Measurements from ENCODE around the gene KPNA6. TPM values are rescaled to one million over a fixed set of nuclear protein-coding genes. Genes with fewer than 3 reads are reported as not detected.

KPNA6 gene
- total RNA-seq, 1 experiment from 2014 or later = 114 TPM

- Mint-ChIP-seq H3K36me3 (ENCODE audit: insufficient read depth in 1 of 3, low read depth in 3 of 3) (peaks cover 27 to 54% (median 38%) of the 10 kb centered on the region in 3 experiments), H3K27me3 (ENCODE audit: low read depth) (no peaks in the 10 kb centered on the region), H3K4me3 (peak overlapping the region; percentile 86 to 92), H3K4me1 (peaks cover 28 to 33% of the 10 kb centered on the region in 2 experiments), H3K9me3 (no peaks in the 10 kb centered on the region), H3K27ac (peak overlapping the region; percentile 72 to 90 (median 89); a peak in 6 of 7 replicates)
- Histone ChIP-seq H3K79me1 (ENCODE audit: insufficient read depth, low read depth, low read length, poor library complexity, severe bottlenecking) (peaks cover 6% of the 10 kb centered on the region), H2BK120ac (ENCODE audit: low read depth, low read length, poor library complexity, severe bottlenecking) (no peak overlapping the region), H3K27me3 (ENCODE audit: insufficient read depth, low read length) (no peaks in the 10 kb centered on the region), H3K4me1 (ENCODE audit: insufficient read depth, low read length) (peaks cover 6% of the 10 kb centered on the region), H3K18ac (ENCODE audit: insufficient read length, low read depth, low read length) (no peak overlapping the region), H2BK20ac (ENCODE audit: low read depth, low read length, poor library complexity, severe bottlenecking) (no peak overlapping the region), H4K8ac (replicated peaks; ENCODE audit: insufficient read length, low read depth, low read length) (no peak overlapping the region), H3K23me2 (ENCODE audit: insufficient read length, low read depth, low read length, poor library complexity, severe bottlenecking) (peaks cover 7% of the 10 kb centered on the region), H2BK12ac (ENCODE audit: insufficient read length, low read depth, low read length) (no peak overlapping the region), H3K4me2 (ENCODE audit: insufficient read depth, insufficient read length, low read length) (peak overlapping the region; percentile 11), H2BK15ac (ENCODE audit: low read depth, low read length) (no peak overlapping the region), H3K9ac (ENCODE audit: extremely low read depth, insufficient read length, low read length) (no peak overlapping the region), H3K79me2 (ENCODE audit: insufficient read depth, low read length) (peaks cover 4% of the 10 kb centered on the region; the same call in 1 of the 2 replicates), H3K23ac (ENCODE audit: insufficient read length, low read depth, low read length) (no peak overlapping the region), H2AK5ac (ENCODE audit: insufficient read length, low read length) (no peak overlapping the region), H3K14ac (ENCODE audit: insufficient read depth, low read length) (no peak overlapping the region), H3K56ac (ENCODE audit: insufficient read length, low read depth, low read length) (no peak overlapping the region), H2BK5ac (ENCODE audit: insufficient read length, low read length) (no peak overlapping the region), H3K9me3 (ENCODE audit: control insufficient read depth, low read depth, low read length) (no peaks in the 10 kb centered on the region), H3T11ph (ENCODE audit: low read length) (no peak overlapping the region), H3K4ac (ENCODE audit: low read depth, low read length) (no peak overlapping the region), H2AFZ (ENCODE audit: low read length) (no peak overlapping the region), H3K27ac (ENCODE audit: insufficient read length, low read depth, low read length) (no peak overlapping the region), H4K91ac (ENCODE audit: insufficient read length, low read depth, low read length) (no peak overlapping the region), H4K20me1 (ENCODE audit: control insufficient read depth, insufficient read depth, insufficient read length) (no peaks in the 10 kb centered on the region), H4K5ac (ENCODE audit: insufficient read length, low read depth, low read length) (no peak overlapping the region)
- DNase-seq = no peak
- no peak for TF ChIP-seq CTCF (conservative IDR thresholded peaks at IDR 0.05)
- WGBS (ENCODE audit: extremely low coverage, insufficient read length, low lambda C conversion rate) = no CpG with 5 or more reads among the region's 7 CpGs
These were observed 71.3 kb downstream of the KPNA6 start for GRCh38 chr1:32179193-32179442.

All from H9 (cell line).